Measurements from ENCODE around the gene LGALS3. TPM values are rescaled to one million over a fixed set of nuclear protein-coding genes. Genes with fewer than 3 reads are reported as not detected.

Gene LGALS3
- total RNA-seq, 1 experiment from 2014 or later, result 122 TPM

DNA sequence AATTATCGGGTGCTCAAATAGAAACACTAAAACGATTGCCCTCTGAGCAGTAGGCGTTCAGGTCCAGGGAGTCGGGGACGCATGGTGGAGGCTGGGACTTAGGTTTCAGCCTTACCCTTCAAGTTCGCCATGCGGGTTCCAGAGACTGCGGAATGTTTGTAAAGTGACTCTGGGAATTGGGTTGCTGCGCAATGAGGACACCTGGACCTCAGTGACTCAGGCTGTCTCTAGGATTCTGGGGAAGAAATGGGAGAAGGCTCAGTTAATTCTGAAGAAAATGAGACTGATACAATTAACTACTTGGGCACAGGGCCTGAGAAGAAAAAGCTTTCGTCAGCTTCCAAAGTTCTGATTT is 1.1 kb downstream of the LGALS3 start:
- Histone ChIP-seq H3K4me3 (peak overlapping the region; percentile 77), H3K36me3 (ENCODE audit: low read depth) (peaks cover 11% of the 10 kb centered on the region; the same call in 1 of the 2 replicates), H3K27ac (peak overlapping the region; percentile 72), H3K79me2 (ENCODE audit: low read depth) (peaks cover 57% of the 10 kb centered on the region), H3K4me2 (peak overlapping the region; percentile 81), H3K9me3 (ENCODE audit: insufficient read depth, low read depth) (no peaks in the 10 kb centered on the region), H3F3A (ENCODE audit: insufficient read depth, low read depth) (peaks cover 43% of the 10 kb centered on the region), H4K20me1 (ENCODE audit: insufficient read depth) (0 out of 2 replicates have a peak, but pooled peaks cover 3% of the 10 kb centered on the region), H2AFZ (peak overlapping the region; percentile 81), H3K4me1 (replicated peaks; ENCODE audit: insufficient read depth) (peaks cover 53% of the 10 kb centered on the region), H3K9me2 (ENCODE audit: insufficient read depth) (no peaks in the 10 kb centered on the region), H3K27me3 (ENCODE audit: insufficient read depth, low read depth) (no peaks in the 10 kb centered on the region)
- BruUV-seq (replicated peaks), result no TSS peak
- TF ChIP-seq, protein P1, sequence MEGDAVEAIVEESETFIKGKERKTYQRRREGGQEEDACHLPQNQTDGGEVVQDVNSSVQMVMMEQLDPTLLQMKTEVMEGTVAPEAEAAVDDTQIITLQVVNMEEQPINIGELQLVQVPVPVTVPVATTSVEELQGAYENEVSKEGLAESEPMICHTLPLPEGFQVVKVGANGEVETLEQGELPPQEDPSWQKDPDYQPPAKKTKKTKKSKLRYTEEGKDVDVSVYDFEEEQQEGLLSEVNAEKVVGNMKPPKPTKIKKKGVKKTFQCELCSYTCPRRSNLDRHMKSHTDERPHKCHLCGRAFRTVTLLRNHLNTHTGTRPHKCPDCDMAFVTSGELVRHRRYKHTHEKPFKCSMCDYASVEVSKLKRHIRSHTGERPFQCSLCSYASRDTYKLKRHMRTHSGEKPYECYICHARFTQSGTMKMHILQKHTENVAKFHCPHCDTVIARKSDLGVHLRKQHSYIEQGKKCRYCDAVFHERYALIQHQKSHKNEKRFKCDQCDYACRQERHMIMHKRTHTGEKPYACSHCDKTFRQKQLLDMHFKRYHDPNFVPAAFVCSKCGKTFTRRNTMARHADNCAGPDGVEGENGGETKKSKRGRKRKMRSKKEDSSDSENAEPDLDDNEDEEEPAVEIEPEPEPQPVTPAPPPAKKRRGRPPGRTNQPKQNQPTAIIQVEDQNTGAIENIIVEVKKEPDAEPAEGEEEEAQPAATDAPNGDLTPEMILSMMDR (conservative IDR thresholded peaks at IDR 0.05), result no peak
- TF ChIP-seq EZH2 (IDR thresholded peaks at IDR 0.05; ENCODE audit: low read depth), result no peak
- intact Hi-C loops (cut with micrococcal nuclease; ENCODE audit: unreplicated experiment), result no loop called here
- ChIA-PET CTCF (no interaction called here), POLR2A (ENCODE audit: unreplicated experiment) (interaction anchor here (0.6 to 0.7 kb wide), 3 partner anchors 52 to 75 kb away, joined by 3 to 10 read pairs (median 4); no protein-coding TSS in a partner anchor)
- peak; percentile 50 to 79 for DNase-seq

DNA sequence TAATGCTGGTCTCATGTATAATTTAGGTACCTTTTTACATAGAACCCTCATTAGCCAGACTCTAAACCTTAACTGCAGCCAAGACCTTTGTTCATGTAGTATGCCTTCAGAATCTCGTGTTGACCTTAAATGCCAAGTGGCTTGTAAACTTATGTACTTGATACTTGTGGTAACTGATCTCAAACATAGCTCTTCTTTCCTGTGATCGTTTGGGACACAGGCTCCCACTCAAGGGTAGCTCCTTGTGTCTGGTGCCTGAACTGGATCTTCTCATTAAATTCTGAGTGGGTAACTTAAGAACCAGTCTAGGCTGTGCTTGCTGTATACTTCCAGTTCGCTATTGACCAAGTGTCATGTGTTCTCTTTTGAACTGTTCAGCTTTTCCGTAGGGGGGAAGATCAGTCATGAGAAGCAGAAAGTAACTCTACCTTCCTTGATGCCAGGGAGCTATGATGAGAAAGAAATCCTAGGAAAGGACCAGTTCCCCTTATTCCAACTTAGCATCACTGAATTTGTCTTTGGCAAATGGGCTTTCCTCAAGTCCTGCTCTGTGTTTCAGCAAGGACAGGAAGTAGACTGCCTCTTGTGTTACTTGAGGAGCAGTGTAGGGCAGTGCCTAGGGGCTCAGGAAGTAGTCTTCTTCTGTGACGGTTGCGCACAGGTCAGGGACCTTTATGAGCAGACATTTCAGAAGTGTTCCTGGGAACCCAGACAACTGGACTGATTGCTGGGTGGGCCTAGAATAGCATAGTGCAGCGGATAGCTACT is 2.5 kb downstream of the LGALS3 start:
- peaks cover 39% of the 10 kb centered on the region for H3K4me1 ChIP-seq (replicated peaks; ENCODE audit: insufficient read depth)
- ChIA-PET POLR2A (ENCODE audit: unreplicated experiment) (interaction anchor here (0.6 kb wide), 2 partner anchors 34 to 468 kb away, joined by 7 to 13 read pairs; no protein-coding TSS in a partner anchor), CTCF (interaction anchor here (0.5 to 0.6 kb wide), 2 partner anchors 38 to 48 kb away, joined by 3 to 8 read pairs; no protein-coding TSS in a partner anchor)
- peaks cover 11% of the 10 kb centered on the region; the same call in 1 of the 2 replicates for H3K36me3 ChIP-seq (ENCODE audit: low read depth)
- H2AFZ ChIP-seq, result no peak overlapping the region
- H4K20me1 ChIP-seq (ENCODE audit: insufficient read depth), result 0 out of 2 replicates have a peak, but pooled peaks cover 3% of the 10 kb centered on the region
- H3K27ac ChIP-seq, result no peak overlapping the region
- peak overlapping the region; percentile 77; the same call in 1 of the 2 replicates for H3K4me3 ChIP-seq
- H3F3A ChIP-seq (ENCODE audit: insufficient read depth, low read depth), result peaks cover 38% of the 10 kb centered on the region
- no peaks in the 10 kb centered on the region for H3K9me3 ChIP-seq (ENCODE audit: insufficient read depth, low read depth)
- DNase-seq, result no peak
- no peak for TF ChIP-seq EZH2 (IDR thresholded peaks at IDR 0.05; ENCODE audit: low read depth)
- TF ChIP-seq, protein P1 (conservative IDR thresholded peaks at IDR 0.05), result no peak
- H3K79me2 ChIP-seq (ENCODE audit: low read depth), result peaks cover 68% of the 10 kb centered on the region
- no peaks in the 10 kb centered on the region for H3K9me2 ChIP-seq (ENCODE audit: insufficient read depth)
- intact Hi-C loops (cut with micrococcal nuclease; ENCODE audit: unreplicated experiment), result no loop called here
- no TSS peak for BruUV-seq (replicated peaks)
- H3K27me3 ChIP-seq (ENCODE audit: insufficient read depth, low read depth), result no peaks in the 10 kb centered on the region
- H3K4me2 ChIP-seq, result peak overlapping the region; percentile 81

DNA sequence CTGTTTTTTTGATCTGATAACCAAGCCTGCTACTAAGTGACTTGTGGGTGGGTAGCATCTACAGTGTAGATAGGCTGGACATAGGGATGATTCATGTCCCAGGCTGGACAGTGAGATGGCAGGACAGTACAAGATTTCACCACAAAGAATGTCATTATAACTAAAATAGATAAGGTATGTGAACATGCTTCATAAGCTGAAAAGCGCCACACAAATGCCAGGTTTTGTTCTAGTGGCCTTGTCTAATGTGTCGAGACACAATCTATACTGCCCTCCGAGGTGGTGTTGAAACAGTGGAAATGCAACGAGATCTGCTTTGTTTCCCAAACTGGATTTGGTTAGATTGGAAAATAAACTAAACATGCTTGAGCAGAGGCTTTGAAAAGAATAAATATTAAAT is 4.4 kb downstream of the LGALS3 start:
- Histone ChIP-seq H3K36me3 (ENCODE audit: low read depth) (peaks cover 11% of the 10 kb centered on the region; the same call in 1 of the 2 replicates), H2AFZ (no peak overlapping the region), H3K9me2 (ENCODE audit: insufficient read depth) (no peaks in the 10 kb centered on the region), H3K4me1 (replicated peaks; ENCODE audit: insufficient read depth) (peaks cover 20% of the 10 kb centered on the region), H3K4me3 (no peak overlapping the region), H3K9me3 (ENCODE audit: insufficient read depth, low read depth) (no peaks in the 10 kb centered on the region), H3F3A (ENCODE audit: insufficient read depth, low read depth) (peaks cover 21% of the 10 kb centered on the region), H3K4me2 (no peak overlapping the region), H3K79me2 (ENCODE audit: low read depth) (peaks cover 81% of the 10 kb centered on the region), H3K27me3 (ENCODE audit: insufficient read depth, low read depth) (no peaks in the 10 kb centered on the region), H4K20me1 (ENCODE audit: insufficient read depth) (0 out of 2 replicates have a peak, but pooled peaks cover 3% of the 10 kb centered on the region), H3K27ac (no peak overlapping the region)
- ChIA-PET CTCF (interaction anchor here (0.7 kb wide), 1 partner anchor 50 kb away, joined by 3 read pairs; no protein-coding TSS in a partner anchor), POLR2A (ENCODE audit: unreplicated experiment) (no interaction called here)
- intact Hi-C loops (cut with micrococcal nuclease; ENCODE audit: unreplicated experiment), result loop anchor here (1.0 kb wide), 1 partner anchor 44 kb away; no protein-coding TSS in a partner anchor
- no TSS peak for BruUV-seq (replicated peaks)
- TF ChIP-seq EZH2 (IDR thresholded peaks at IDR 0.05; ENCODE audit: low read depth), result no peak
- TF ChIP-seq, protein P1 (conservative IDR thresholded peaks at IDR 0.05), result peak; percentile 49
- DNase-seq, result no peak
